Mesodermal cell (in vitro differentiated cells): ENCODE measurements around the gene SLC25A10.
A peak's percentile ranks its signal among the peaks of the same experiment; 100 is the strongest.

Source experiments
- H3K27ac ChIP-seq: 2 replicates; pipeline ENCODE4 v1.7.0; 2013; ENCODE audit warnings: mild to moderate bottlenecking, low read depth, low read length, moderate library complexity; ENCODE audit not compliant: severe bottlenecking
- H3K36me3 ChIP-seq: 2 replicates; pipeline ENCODE4 v1.7.1; 2013; ENCODE audit warnings: mild to moderate bottlenecking, low read length, moderate library complexity; ENCODE audit not compliant: control insufficient read depth, insufficient read depth
- H3K4me1 ChIP-seq: one replicate; pipeline ENCODE4 v1.7.1; 2013; ENCODE audit warnings: mild to moderate bottlenecking, low read length; ENCODE audit not compliant: insufficient read depth, control insufficient read depth, poor library complexity, severe bottlenecking
- H3K4me3 ChIP-seq: 2 replicates; pipeline ENCODE4 v1.7.0; 2013; ENCODE audit warnings: low read length, control low read depth, mild to moderate bottlenecking; ENCODE audit not compliant: insufficient read depth, poor library complexity, severe bottlenecking; ENCODE audit errors: extremely low read depth
- H3K9me3 ChIP-seq: 2 replicates; pipeline ENCODE4 v1.7.1; 2013; ENCODE audit warnings: mild to moderate bottlenecking, low read length, moderate library complexity; ENCODE audit not compliant: control insufficient read depth
- WGBS, 2 experiments: methylation state at CpG; one replicate each; pipeline ENCODE4 v1.1.5; 2013; ENCODE audit warnings: missing lambda C conversion rate in 2 of 2; ENCODE audit not compliant: insufficient coverage in 2 of 2; 5-methylcytosine and 5-hydroxymethylcytosine counted together

Gene SLC25A10

DNA sequence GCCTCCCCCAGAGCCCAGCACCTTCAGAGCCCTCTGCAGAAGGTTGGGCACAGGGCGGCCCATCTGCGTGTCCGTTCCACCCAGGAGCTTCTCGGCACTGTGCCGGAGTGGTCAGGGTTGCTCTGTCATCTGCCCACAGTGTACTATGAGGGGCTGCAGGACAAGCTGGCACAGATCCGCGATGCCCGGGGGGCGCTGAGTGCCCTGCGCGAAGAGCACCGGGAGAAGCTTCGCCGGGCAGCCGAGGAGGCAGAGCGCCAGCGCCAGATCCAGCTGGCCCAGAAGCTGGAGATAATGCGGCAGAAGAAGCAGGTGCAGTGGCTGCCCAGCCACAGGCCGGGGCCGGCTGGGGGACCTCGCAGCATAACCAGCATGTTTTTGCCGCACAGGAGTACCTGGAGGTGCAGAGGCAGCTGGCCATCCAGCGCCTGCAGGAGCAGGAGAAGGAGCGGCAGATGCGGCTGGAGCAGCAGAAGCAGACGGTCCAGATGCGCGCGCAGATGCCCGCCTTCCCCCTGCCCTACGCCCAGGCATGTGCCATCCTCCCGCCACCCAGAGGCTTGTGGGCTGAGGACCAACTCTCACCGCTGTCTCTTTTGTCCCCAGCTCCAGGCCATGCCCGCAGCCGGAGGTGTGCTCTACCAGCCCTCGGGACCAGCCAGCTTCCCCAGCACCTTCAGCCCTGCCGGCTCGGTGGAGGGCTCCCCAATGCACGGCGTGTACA lies 15.7 kb upstream of the SLC25A10 start:
- Histone ChIP-seq H3K4me1 (peaks cover 2% of the 10 kb centered on the region), H3K9me3 (no peaks in the 10 kb centered on the region), H3K4me3 (no peak overlapping the region), H3K36me3 (peaks cover 85% of the 10 kb centered on the region), H3K27ac (no peak overlapping the region)
- WGBS, 2 experiments, result 96 to 99% methylated on average over 40 of the region's 40 CpGs

DNA sequence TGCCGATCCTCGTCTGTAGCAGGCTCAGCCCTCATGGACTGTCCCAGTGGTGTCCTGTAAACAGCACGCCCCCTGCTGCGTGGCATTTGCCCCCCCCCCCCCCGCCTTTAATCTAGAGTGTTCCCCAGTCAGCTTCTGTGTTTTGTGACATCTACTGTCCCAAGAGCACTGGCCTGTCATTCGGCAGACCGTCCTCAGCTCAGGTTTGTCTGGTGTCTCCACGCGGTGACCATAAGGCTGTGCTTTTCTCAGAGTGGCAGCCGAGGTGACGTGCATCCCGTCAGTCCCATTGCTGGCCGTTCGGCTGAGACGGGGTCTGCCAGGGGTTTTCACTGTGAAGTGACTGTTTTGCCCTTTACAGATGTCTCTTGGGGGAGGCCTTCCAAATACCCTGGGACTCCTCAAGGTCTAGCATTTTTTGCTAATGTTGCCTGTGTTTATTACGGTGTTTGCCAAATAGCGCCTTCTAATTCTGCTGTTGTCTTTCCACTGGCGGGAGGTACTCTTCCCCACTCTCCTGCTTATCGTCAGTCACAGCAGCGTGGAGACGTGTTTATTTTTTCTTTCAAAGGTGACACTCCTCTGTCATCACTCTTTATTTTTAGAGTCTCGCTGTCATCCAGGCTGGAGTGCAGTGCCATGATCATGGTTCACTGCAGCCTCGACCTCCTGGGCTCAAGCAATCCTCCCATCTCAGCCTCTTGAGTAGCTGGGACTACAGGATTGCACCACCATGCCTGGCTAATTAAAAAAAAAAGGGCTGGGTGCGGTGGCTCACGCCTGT lies 14.6 kb upstream of the SLC25A10 start:
- Histone ChIP-seq H3K4me3 (no peak overlapping the region), H3K27ac (no peak overlapping the region), H3K9me3 (no peaks in the 10 kb centered on the region), H3K36me3 (peaks cover 84% of the 10 kb centered on the region), H3K4me1 (peaks cover 8% of the 10 kb centered on the region)
- 95% methylated on average over 22 to 24 of the region's 25 CpGs for WGBS, 2 experiments

DNA sequence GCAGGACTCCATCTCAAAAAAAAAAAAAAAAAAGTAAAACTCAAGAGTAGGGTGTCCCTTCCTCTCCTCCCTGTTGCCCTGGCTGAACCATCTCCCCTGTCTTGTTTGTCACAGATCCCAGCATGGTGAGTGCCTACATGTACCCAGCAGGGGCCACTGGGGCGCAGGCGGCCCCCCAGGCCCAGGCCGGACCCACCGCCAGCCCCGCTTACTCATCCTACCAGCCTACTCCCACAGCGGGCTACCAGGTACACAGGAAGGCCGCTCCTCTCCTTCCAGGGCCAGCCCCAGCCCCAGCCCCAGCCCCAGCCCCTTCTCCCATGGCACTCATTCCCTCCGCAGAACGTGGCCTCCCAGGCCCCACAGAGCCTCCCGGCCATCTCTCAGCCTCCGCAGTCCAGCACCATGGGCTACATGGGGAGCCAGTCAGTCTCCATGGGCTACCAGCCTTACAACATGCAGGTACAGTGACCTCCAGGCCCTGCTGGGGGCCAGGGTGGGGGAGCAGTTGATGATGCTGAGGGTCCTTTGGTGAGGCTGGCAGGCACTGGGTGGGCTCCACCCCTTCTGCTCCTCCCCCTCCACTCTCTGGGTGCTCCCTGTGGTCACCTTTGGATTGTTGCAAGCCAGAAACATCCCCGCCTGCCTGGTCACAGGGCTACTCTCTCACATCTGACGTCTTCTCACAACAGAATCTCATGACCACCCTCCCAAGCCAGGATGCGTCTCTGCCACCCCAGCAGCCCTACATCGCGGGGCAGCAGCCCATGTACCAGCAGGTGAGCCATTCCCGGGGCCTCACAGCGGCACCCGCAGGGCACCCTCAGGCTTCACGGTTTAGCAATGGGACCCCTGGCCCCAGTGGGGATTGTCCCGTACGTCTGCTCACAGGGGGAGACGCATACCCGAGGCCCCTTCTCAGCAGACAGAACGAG lies 11.5 kb upstream of the SLC25A10 start:
- Histone ChIP-seq H3K36me3 (peaks cover 67% of the 10 kb centered on the region), H3K4me3 (no peak overlapping the region)
- WGBS, 2 experiments, result 98% methylated on average over 19 to 24 of the region's 25 CpGs

DNA sequence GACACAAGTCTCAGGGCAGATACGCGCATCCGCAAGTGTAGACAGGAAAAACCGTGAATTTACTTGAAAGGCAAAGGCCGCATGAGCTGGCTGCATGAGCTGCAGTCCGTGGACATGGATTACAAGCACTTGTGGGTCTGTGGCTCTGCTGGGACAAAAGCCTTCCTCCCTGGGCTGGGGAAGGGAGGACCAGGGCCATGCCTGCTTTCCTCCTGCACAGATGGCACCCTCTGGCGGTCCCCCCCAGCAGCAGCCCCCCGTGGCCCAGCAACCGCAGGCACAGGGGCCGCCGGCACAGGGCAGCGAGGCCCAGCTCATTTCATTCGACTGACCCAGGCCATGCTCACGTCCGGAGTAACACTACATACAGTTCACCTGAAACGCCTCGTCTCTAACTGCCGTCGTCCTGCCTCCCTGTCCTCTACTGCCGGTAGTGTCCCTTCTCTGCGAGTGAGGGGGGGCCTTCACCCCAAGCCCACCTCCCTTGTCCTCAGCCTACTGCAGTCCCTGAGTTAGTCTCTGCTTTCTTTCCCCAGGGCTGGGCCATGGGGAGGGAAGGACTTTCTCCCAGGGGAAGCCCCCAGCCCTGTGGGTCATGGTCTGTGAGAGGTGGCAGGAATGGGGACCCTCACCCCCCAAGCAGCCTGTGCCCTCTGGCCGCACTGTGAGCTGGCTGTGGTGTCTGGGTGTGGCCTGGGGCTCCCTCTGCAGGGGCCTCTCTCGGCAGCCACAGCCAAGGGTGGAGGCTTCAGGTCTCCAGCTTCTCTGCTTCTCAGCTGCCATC lies 10.6 kb upstream of the SLC25A10 start:
- H3K9me3 ChIP-seq, result no peaks in the 10 kb centered on the region
- peaks cover 68% of the 10 kb centered on the region for H3K36me3 ChIP-seq
- H3K4me1 ChIP-seq, result peaks cover 13% of the 10 kb centered on the region
- H3K4me3 ChIP-seq, result peak overlapping the region; percentile 92
- 87 to 90% methylated on average over 16 to 20 of the region's 23 CpGs for WGBS, 2 experiments
- H3K27ac ChIP-seq, result no peak overlapping the region

More for the DNA sequence above, 11.5 kb upstream of the SLC25A10 start:
- Histone ChIP-seq H3K9me3 (no peaks in the 10 kb centered on the region), H3K4me1 (peaks cover 13% of the 10 kb centered on the region), H3K27ac (no peak overlapping the region)

DNA sequence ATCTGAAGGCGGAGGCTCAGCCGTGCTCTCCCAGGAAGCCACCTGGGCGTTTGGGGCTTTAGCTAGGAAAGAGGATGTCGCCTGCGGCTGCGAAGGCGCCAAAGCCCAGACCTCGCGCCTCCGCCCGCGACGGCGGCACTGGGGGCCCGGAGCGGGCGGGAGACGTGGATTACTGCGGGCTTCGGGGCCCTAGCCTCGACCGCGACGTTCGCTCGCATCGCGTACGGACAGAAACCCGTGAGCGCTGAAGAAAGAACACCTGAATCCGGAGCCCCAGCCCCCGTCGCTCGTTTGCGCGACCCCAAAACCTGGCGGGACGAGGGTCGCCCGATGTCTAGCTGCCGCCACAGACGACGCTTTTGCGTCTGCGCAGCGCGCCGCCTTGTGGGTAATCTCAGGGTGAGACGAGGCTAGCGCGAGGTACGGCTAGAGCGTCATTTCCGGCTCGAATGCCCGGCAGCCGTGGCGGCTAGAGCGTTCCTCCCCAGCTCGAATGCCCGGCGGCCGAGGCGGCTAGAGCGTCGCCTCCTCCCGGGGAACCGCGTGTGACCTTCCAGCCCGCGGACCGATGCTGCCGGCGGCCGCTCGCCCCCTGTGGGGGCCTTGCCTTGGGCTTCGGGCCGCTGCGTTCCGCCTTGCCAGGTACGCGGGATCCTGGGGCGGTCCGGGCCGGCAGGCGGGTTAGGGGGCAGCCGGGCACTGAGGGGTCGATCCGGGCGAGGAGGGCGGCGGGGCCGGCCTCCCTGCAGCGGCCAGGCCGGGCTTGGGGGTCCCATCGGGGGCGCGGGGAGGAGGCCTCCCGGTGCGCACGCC lies 8.9 kb upstream of the SLC25A10 start, which contains the start of gene MRPL12:
TSS of gene MRPL12 (plus strand) at position 434 of the 813 bp plus-strand sequence. CDS start at position 569, 135 bp downstream.
- Histone ChIP-seq H3K4me3 (peak within 1 kb of the TSS; percentile 92), H3K36me3 (peaks cover 68% of the 10 kb centered on the region), H3K27ac (peak within 1 kb of the TSS; percentile 88), H3K4me1 (peaks cover 13% of the 10 kb centered on the region), H3K9me3 (no peaks in the 10 kb centered on the region)
- WGBS, 2 experiments, result 0 to 1% methylated on average over 92 to 93 of the region's 102 CpGs

DNA sequence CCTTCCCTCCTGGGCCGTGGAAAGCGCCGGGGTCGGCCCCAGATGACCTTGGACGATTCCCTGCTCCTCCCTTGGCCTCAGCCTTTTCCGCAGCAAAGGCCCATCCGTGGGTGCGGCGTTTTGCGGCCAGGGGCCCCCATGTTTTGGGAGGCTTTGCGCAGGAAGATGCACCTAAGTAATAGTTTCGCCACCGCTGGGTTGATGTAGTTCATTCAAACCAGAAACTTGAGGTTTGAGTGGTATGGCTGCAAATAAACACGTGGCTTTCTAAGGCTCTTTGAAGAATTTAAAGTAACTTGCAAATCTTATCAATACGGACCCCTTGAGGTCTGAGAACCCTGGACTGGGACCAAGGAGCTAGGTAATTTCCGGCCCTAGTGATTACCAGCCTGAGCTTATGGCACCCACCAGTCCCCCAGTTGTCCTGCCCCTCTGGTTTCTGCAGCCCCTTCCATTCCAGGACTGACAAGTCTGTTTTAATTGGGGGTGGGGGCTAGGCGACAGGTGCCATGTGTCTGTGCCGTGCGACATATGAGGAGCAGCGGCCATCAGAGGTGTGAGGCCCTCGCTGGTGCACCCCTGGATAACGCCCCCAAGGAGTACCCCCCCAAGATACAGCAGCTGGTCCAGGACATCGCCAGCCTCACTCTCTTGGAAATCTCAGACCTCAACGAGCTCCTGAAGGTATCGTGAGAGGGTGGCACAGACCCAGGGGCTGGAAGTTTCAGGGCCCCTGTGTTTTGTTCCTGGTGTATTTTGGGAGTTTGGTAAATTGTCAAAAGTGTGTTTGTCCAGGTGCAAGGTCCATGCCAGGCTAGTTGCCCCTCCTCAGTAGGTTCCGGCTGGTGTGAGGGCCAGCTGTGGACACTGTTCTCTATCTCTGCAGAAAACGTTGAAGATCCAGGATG lies 8.1 kb upstream of the SLC25A10 start:
- H3K9me3 ChIP-seq, result no peaks in the 10 kb centered on the region
- peak overlapping the region; percentile 88 for H3K27ac ChIP-seq
- peaks cover 13% of the 10 kb centered on the region for H3K4me1 ChIP-seq
- 24 to 28% methylated on average over 18 to 20 of the region's 27 CpGs for WGBS, 2 experiments
- H3K4me3 ChIP-seq, result peak overlapping the region; percentile 92
- peaks cover 62% of the 10 kb centered on the region for H3K36me3 ChIP-seq

DNA sequence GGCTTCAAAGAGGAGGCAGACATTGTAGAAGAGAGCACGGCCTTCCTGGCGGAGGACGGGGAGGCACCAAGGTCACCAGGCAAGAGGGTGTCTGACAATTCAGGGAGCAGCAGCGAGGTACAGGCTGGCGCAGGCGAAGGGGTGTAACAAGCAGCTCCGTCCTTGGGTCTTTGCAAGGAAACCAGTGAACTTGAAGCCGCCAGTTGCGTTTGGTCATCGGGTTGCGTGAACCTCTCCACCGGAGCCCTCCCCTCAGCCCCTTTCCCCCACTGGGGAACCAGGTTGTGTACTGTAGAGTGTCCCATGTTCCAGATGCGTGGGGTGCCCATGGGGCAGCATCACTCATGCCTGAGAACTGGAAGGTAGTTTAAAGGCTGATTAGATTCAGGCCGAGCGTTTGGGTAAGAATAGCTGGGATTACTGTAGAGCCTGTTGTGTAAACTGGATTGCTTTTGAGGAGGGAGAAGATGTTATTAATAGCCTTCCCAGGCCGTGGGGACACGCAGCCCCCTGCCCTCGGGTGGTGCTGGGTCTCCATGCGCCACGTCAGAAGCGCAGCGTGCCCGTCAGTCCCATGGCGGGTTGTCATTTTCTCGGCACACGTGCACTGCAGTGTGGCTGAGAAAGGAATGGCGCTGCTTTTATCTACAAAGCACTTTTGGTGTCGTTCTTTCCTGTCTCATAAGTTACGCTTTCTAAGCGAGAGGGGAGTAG lies 6.4 kb upstream of the SLC25A10 start:
- Histone ChIP-seq H3K4me3 (no peak overlapping the region), H3K4me1 (peaks cover 18% of the 10 kb centered on the region), H3K9me3 (no peaks in the 10 kb centered on the region), H3K36me3 (peaks cover 58% of the 10 kb centered on the region), H3K27ac (no peak overlapping the region)
- WGBS, 2 experiments, result 95 to 98% methylated on average over 28 to 29 of the region's 30 CpGs

DNA sequence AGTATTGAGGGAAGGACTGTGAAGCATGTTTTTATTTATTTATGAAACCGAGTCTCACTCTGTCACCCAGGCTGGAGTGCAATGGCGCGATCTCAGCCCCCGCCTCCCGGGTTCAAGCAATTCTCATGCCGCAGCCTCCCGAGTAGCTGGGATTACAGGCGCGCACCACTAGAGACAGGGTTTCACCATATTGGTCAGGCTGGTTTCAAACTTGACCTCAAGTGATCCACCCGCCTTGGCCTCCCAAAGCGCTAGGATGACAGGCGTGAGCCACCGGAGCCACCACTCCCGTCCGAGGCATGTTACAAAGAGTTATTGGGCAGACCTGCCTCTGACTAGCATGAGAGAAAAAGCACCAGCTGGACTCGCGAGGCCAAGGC lies 5.9 kb upstream of the SLC25A10 start:
- Histone ChIP-seq H3K27ac (no peak overlapping the region), H3K36me3 (peaks cover 54% of the 10 kb centered on the region), H3K4me3 (no peak overlapping the region), H3K9me3 (no peaks in the 10 kb centered on the region), H3K4me1 (peaks cover 22% of the 10 kb centered on the region)
- 95 to 99% methylated on average over 17 of the region's 17 CpGs for WGBS, 2 experiments
